KMS-11 (cell line): Measurements from ENCODE around the gene MAPKAP1.

Experiments
- H2AFZ ChIP-seq: fragments of 200-600 bp; sonication (generic); 2 replicates; pipeline ENCODE4 v1.6.1; 2016; ENCODE audit warnings: antibody characterized with exemption, mixed run types, low read depth
- H3K27ac ChIP-seq: fragments of 200-600 bp; sonication (generic); 2 replicates; pipeline ENCODE4 v1.6.1; 2016; ENCODE audit warnings: mild to moderate bottlenecking, mixed run types
- H3K27me3 ChIP-seq: fragments of 200-600 bp; sonication (generic); 2 replicates; pipeline ENCODE4 v1.6.1; 2017; ENCODE audit warnings: mild to moderate bottlenecking, low read depth, mixed run types, moderate library complexity; ENCODE audit not compliant: insufficient read depth
- H3K36me3 ChIP-seq: fragments of 200-600 bp; sonication (generic); 2 replicates; pipeline ENCODE4 v1.6.1; 2017; ENCODE audit warnings: mild to moderate bottlenecking, mixed run types; ENCODE audit not compliant: insufficient read depth
- H3K4me1 ChIP-seq: fragments of 200-600 bp; sonication (generic); 2 replicates; pipeline ENCODE4 v1.6.1; 2016; ENCODE audit warnings: mild to moderate bottlenecking, low read depth, mixed run types; ENCODE audit not compliant: poor library complexity, severe bottlenecking
- H3K4me2 ChIP-seq: fragments of 200-600 bp; sonication (generic); 2 replicates; pipeline ENCODE4 v1.7.0; 2016; ENCODE audit warnings: mild to moderate bottlenecking, mixed run types
- H3K4me3 ChIP-seq: fragments of 200-600 bp; sonication (generic); IDR thresholded peaks from 2 replicates; pipeline ENCODE4 v1.6.1; 2017; ENCODE audit warnings: low read depth, low read length, mixed read lengths; ENCODE audit not compliant: insufficient read depth
- H3K79me2 ChIP-seq: fragments of 200-600 bp; sonication (generic); 2 replicates; pipeline ENCODE4 v1.6.1; 2016; ENCODE audit warnings: low read depth, mixed run types; ENCODE audit not compliant: insufficient read depth
- H3K9ac ChIP-seq: fragments of 200-600 bp; sonication (generic); 2 replicates; pipeline ENCODE4 v1.6.1; 2016; ENCODE audit warnings: mild to moderate bottlenecking, mixed run types
- H4K20me1 ChIP-seq: fragments of 200-600 bp; sonication (generic); 2 replicates; pipeline ENCODE4 v1.6.1; 2016; ENCODE audit warnings: mild to moderate bottlenecking, mixed run types; ENCODE audit not compliant: insufficient read depth
- TF ChIP-seq, protein P1 (sequence below): fragments of 200-600 bp; sonication (generic); conservative IDR thresholded peaks from 2 replicates; pipeline ENCODE4 v1.6.1; 2017; ENCODE audit warnings: low read depth, mild to moderate bottlenecking, antibody characterized with exemption, low read length, moderate library complexity, mixed read lengths

Gene MAPKAP1

DNA sequence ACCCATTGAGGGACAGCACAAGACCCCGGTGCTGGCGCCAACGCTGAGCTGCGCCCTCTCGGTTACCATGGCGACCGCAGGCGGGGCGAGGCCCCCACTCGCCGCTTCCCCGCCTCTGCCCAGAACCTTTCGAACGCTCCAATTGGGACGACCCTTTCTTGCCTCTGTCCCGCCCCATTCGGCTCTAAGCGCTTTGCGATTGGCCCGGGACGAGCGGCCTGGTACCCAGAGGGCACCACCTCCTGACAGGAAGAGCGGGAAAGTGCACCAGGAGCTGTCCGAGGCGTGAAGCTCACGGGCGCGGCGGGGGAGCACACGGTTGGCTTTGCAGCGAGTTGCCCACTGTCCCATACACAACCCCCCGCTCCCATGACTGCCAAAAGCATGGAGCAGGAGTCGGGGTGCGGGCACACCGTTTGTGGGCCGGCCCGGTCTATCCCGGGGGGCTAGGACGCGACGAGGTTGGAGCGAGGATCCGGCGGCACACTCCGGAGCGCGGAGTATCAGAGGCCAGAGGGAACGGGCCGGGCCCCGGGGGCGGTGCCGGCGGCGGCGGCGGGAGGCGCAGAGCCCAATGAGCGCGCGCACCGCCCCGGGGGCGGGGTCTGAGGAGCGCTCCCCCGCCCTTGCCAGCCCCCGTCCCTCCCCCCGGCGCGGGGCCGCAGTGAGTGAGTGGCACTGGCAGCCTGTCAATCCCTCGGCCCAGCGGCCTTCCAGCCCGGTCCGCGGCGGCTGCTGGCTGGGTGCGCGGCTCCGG is 39.2 kb upstream of the MAPKAP1 start:
- TF ChIP-seq, protein P1, sequence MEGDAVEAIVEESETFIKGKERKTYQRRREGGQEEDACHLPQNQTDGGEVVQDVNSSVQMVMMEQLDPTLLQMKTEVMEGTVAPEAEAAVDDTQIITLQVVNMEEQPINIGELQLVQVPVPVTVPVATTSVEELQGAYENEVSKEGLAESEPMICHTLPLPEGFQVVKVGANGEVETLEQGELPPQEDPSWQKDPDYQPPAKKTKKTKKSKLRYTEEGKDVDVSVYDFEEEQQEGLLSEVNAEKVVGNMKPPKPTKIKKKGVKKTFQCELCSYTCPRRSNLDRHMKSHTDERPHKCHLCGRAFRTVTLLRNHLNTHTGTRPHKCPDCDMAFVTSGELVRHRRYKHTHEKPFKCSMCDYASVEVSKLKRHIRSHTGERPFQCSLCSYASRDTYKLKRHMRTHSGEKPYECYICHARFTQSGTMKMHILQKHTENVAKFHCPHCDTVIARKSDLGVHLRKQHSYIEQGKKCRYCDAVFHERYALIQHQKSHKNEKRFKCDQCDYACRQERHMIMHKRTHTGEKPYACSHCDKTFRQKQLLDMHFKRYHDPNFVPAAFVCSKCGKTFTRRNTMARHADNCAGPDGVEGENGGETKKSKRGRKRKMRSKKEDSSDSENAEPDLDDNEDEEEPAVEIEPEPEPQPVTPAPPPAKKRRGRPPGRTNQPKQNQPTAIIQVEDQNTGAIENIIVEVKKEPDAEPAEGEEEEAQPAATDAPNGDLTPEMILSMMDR: no peak
- peak overlapping the region; percentile 53; the same call in 1 of the 2 replicates for H3K9ac ChIP-seq
- H3K4me2 ChIP-seq: peak overlapping the region; percentile 57
- no peaks in the 10 kb centered on the region for H3K27me3 ChIP-seq
- H3K4me1 ChIP-seq: peaks cover 10% of the 10 kb centered on the region
- H4K20me1 ChIP-seq: no peaks in the 10 kb centered on the region
- no peak overlapping the region for H3K4me3 ChIP-seq
- peaks cover 13% of the 10 kb centered on the region; the same call in 1 of the 2 replicates for H3K36me3 ChIP-seq
- peak overlapping the region; percentile 45 for H2AFZ ChIP-seq
- H3K27ac ChIP-seq: peak overlapping the region; percentile 69
- peaks cover 40% of the 10 kb centered on the region for H3K79me2 ChIP-seq

DNA sequence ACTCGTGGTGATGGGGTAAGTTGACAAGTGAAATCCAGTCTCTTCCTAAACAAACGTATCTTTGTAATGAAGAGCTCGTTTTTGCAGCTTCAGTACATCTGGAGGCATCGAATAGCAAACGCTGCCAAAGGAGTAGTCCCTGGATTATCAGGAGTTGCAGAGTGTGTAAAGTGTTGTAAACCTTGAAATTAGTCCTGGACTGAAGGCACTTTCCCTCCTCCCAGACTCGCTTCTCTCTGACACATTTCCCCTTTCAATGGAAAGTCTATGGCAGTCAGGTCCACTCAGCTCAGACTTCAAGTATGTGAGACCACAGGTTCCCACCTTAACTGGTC is 38.6 kb upstream of the MAPKAP1 start:
- no peaks in the 10 kb centered on the region for H3K27me3 ChIP-seq
- H3K27ac ChIP-seq: peak overlapping the region; percentile 69; the same call in 1 of the 2 replicates
- H3K79me2 ChIP-seq: peaks cover 34% of the 10 kb centered on the region
- H3K9ac ChIP-seq: no peak overlapping the region; the same call in 1 of the 2 replicates
- H3K4me1 ChIP-seq: peaks cover 8% of the 10 kb centered on the region
- H4K20me1 ChIP-seq: no peaks in the 10 kb centered on the region
- H3K4me3 ChIP-seq: no peak overlapping the region
- TF ChIP-seq, protein P1: no peak
- H3K4me2 ChIP-seq: peak overlapping the region; percentile 57
- H2AFZ ChIP-seq: peak overlapping the region; percentile 45
- H3K36me3 ChIP-seq: peaks cover 13% of the 10 kb centered on the region; the same call in 1 of the 2 replicates

DNA sequence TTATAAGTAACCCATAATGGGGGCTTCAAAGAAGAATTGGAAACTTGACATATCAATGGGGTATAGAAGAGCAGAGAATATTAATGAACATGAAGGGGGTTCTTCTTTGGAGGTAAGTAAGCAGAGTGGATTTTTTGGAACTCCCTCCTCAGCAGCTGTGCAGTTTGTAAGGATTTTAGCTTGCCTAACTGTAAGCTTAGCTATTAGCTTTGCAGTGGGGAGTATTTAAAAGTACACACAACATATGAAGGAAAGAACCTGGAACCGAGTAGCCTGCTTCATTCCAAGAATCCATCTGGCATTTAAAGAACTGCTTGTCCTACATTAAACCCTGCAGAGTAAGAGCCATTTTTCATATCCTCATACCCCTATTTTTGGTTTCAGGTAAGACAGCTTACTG is 38.0 kb upstream of the MAPKAP1 start:
- Histone ChIP-seq H4K20me1 (no peaks in the 10 kb centered on the region), H3K27ac (no peak overlapping the region), H2AFZ (peak overlapping the region; percentile 45; the same call in 1 of the 2 replicates), H3K9ac (no peak overlapping the region), H3K4me3 (no peak overlapping the region), H3K4me2 (peak overlapping the region; percentile 57), H3K27me3 (no peaks in the 10 kb centered on the region), H3K36me3 (peaks cover 13% of the 10 kb centered on the region; the same call in 1 of the 2 replicates), H3K79me2 (peaks cover 28% of the 10 kb centered on the region), H3K4me1 (peaks cover 8% of the 10 kb centered on the region)
- TF ChIP-seq, protein P1: no peak

DNA sequence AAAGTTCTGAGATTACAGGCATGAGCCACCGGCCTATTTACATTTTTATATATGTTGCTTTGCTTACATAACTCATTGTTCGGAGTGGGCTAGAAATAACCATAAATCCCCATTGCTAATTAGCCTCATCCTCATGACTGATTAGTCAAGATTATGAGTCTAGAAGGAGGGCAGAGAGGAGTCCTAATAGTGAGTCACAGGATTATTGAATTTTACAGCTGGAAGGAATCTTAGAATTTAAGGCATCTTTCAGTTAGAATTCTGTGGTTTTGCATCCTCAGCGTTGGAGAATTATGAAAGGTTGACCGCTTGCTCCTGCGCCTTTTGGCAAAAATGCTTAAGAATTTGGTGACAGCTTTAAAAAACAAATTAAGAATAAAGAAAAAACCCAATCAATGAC is 37.6 kb upstream of the MAPKAP1 start:
- Histone ChIP-seq H3K27me3 (no peaks in the 10 kb centered on the region), H3K4me1 (peaks cover 8% of the 10 kb centered on the region)

More for the DNA sequence above, 37.6 kb upstream of the MAPKAP1 start:
- TF ChIP-seq, protein P1: no peak
- Histone ChIP-seq H3K9ac (no peak overlapping the region), H2AFZ (no peak overlapping the region), H4K20me1 (no peaks in the 10 kb centered on the region), H3K4me2 (no peak overlapping the region; the same call in 1 of the 2 replicates), H3K27ac (no peak overlapping the region), H3K4me3 (no peak overlapping the region), H3K79me2 (peaks cover 24% of the 10 kb centered on the region), H3K36me3 (peaks cover 11% of the 10 kb centered on the region; the same call in 1 of the 2 replicates)
